HepG2 (cell line): ENCODE results near the gene SERINC2. TPM values are rescaled to one million over a fixed set of nuclear protein-coding genes. Genes with fewer than 3 reads are reported as not detected.

Experiments used
- E2F5 ChIP-seq: sonication (generic); formaldehyde crosslinking; conservative IDR thresholded peaks from 2 replicates; pipeline ENCODE4 v1.4.0; 2020; ENCODE audit warnings: missing genetic modification reagents
- FOXP4 ChIP-seq: sonication (generic); formaldehyde crosslinking; IDR thresholded peaks from 2 replicates; pipeline ENCODE4 v1.4.0; 2020; ENCODE audit warnings: missing genetic modification reagents
- GLMP ChIP-seq: sonication (generic); formaldehyde crosslinking; IDR thresholded peaks from 2 replicates; pipeline ENCODE4 v1.9.0; 2021; ENCODE audit warnings: missing genetic modification reagents, mild to moderate bottlenecking, borderline replicate concordance
- HMGXB3 ChIP-seq: sonication (generic); formaldehyde crosslinking; IDR thresholded peaks from 2 replicates; pipeline ENCODE4 v1.4.0; 2020; ENCODE audit warnings: missing genetic modification reagents, borderline replicate concordance
- MAX ChIP-seq: IDR thresholded peaks from 2 replicates; pipeline ENCODE4 v1.6.1; 2012; ENCODE audit warnings: inconsistent platforms
- MIER2 ChIP-seq: IDR thresholded peaks from 2 replicates; pipeline ENCODE4 v1.6.1; 2016; ENCODE audit warnings: missing biosample characterization, missing genetic modification reagents
- MIER3 ChIP-seq: IDR thresholded peaks from 2 replicates; pipeline ENCODE4 v1.6.1; 2016; ENCODE audit warnings: missing compliant biosample characterization, borderline replicate concordance
- MYNN ChIP-seq: sonication (generic); formaldehyde crosslinking; IDR thresholded peaks from 2 replicates; pipeline ENCODE4 v1.4.0; 2020; ENCODE audit warnings: mild to moderate bottlenecking, low read depth, missing genetic modification reagents
- NFIC ChIP-seq: IDR thresholded peaks from 2 replicates; pipeline ENCODE4 v1.6.1; 2012; ENCODE audit warnings: mild to moderate bottlenecking, low read length, inconsistent platforms
- NR2F2 ChIP-seq: IDR thresholded peaks from 2 replicates; pipeline ENCODE4 v1.6.1; 2012; ENCODE audit warnings: low read depth, inconsistent platforms, borderline replicate concordance
- RCOR2 ChIP-seq: IDR thresholded peaks from 2 replicates; pipeline ENCODE4 v1.6.1; 2016; ENCODE audit warnings: missing biosample characterization, missing genetic modification reagents
- SCMH1 ChIP-seq: sonication (generic); formaldehyde crosslinking; IDR thresholded peaks from 2 replicates; pipeline ENCODE4 v1.9.0; 2021; ENCODE audit warnings: missing genetic modification reagents, mild to moderate bottlenecking, borderline replicate concordance
- SNAI1 ChIP-seq: sonication (generic); formaldehyde crosslinking; IDR thresholded peaks from 2 replicates; pipeline ENCODE4 v1.5.0; 2020; ENCODE audit warnings: mild to moderate bottlenecking, missing genetic modification reagents, borderline replicate concordance
- TAF1 ChIP-seq: sonication (generic); formaldehyde crosslinking; IDR thresholded peaks from 2 replicates; pipeline ENCODE4 v1.4.0; 2020; ENCODE audit warnings: missing genetic modification reagents
- TBP ChIP-seq: sonication (generic); formaldehyde crosslinking; IDR thresholded peaks from 2 replicates; pipeline ENCODE4 v1.5.0; 2020; ENCODE audit warnings: missing genetic modification reagents
- ZBTB7A ChIP-seq: sonication (generic); formaldehyde crosslinking; IDR thresholded peaks from 2 replicates; pipeline ENCODE4 v1.8.0; 2022; ENCODE audit warnings: mild to moderate bottlenecking, missing genetic modification reagents
- ZNF296 ChIP-seq: sonication (generic); formaldehyde crosslinking; conservative IDR thresholded peaks from 2 replicates; pipeline ENCODE4 v1.5.0; 2020; ENCODE audit warnings: mild to moderate bottlenecking, missing genetic modification reagents
- ZNF383 ChIP-seq: sonication (generic); formaldehyde crosslinking; IDR thresholded peaks from 2 replicates; pipeline ENCODE4 v1.4.0; 2020; ENCODE audit warnings: missing genetic modification reagents, mild to moderate bottlenecking, borderline replicate concordance
- ZNF569 ChIP-seq: sonication (generic); formaldehyde crosslinking; IDR thresholded peaks from 2 replicates; pipeline ENCODE4 v1.5.0; 2020; ENCODE audit warnings: mild to moderate bottlenecking, missing genetic modification reagents, moderate library complexity, borderline replicate concordance
- ZNF572 ChIP-seq: sonication (generic); formaldehyde crosslinking; IDR thresholded peaks from 2 replicates; pipeline ENCODE4 v1.5.1; 2020; ENCODE audit warnings: mild to moderate bottlenecking, missing genetic modification reagents
- ZNF644 ChIP-seq: IDR thresholded peaks from 2 replicates; pipeline ENCODE4 v1.6.1; 2016; ENCODE audit warnings: low read depth
- polyA plus RNA-seq, 8 experiments: library from polyadenylated mRNA; depleted of rRNA in 3 of 8; stranded (reverse) in 7 of 8; unstranded in 1 of 8; fragments of >200 nt; fragmentation: Illumina TruSeq in 4 of 8; extraction: Trizol in 4 of 8; gene quantifications; 2 replicates each; pipeline versions ENCODE4 v1.2.1 to v1.2.3, GENCODE V29; 2011 to 2016; ENCODE audit warnings: low read depth in 4 of 8, missing spikeins in 1 of 8, mixed read lengths in 1 of 8; ENCODE audit not compliant: insufficient read depth in 1 of 8
- total RNA-seq, 5 experiments: library from RNA; depleted of rRNA; stranded (reverse); fragments of >200 nt; fragmentation: Illumina TruSeq; extraction: Trizol; gene quantifications; 2 replicates each; pipeline ENCODE4 v1.2.3, GENCODE V29; 2016; ENCODE audit warnings: low read depth in 1 of 5

Gene SERINC2
- total and polyA plus RNA-seq, 2 of the 13 experiments (the other 11 are each of a cell fraction or from before 2014, with no cell fraction given) = 4.8 to 126 TPM

GRCh38 chr1:31373056-31373896 lies 39.7 kb upstream of the SERINC2 start, which contains the start of gene FABP3 (continued):
- peak; percentile 39; the same call in 1 of the 2 replicates for TF ChIP-seq FOXP4 (CRISPR knock-in tag)
- no peak for TF ChIP-seq SCMH1 (CRISPR knock-in tag)
- no peak for TF ChIP-seq MIER2
- TF ChIP-seq TBP = no peak
- TF ChIP-seq ZNF383 = no peak
- TF ChIP-seq ZNF644 (CRISPR knock-in tag) = no peak
- TF ChIP-seq MYNN (CRISPR knock-in tag) = no peak
- no peak for TF ChIP-seq NFIC
- TF ChIP-seq SNAI1 (CRISPR knock-in tag) = no peak
- peak; percentile 88 for TF ChIP-seq MAX
- no peak for TF ChIP-seq RCOR2 (CRISPR knock-in tag)
- TF ChIP-seq ZNF569 (CRISPR knock-in tag) = no peak
- TF ChIP-seq NR2F2 = no peak
- 0 out of 2 replicates have a peak, but pooled peaks have one; percentile 31 for TF ChIP-seq ZBTB7A (CRISPR knock-in tag)
- 0 out of 2 replicates have a peak, but pooled peaks have one; percentile 30 for TF ChIP-seq TAF1 (CRISPR knock-in tag)
- TF ChIP-seq ZNF572 (CRISPR knock-in tag) = no peak
- no peak for TF ChIP-seq ZNF296 (CRISPR knock-in tag)
- TF ChIP-seq HMGXB3 (CRISPR knock-in tag) = no peak
- TF ChIP-seq MIER3 (CRISPR knock-in tag) = no peak
- TF ChIP-seq GLMP (CRISPR knock-in tag) = no peak
- no peak for TF ChIP-seq E2F5
